NCI-H2227 treated with DMSO at 0.1 percent for 48 hours (cell line): Measurements from ENCODE around the gene SPP1.

ENCODE experiments used
- DNase-seq: peaks from one replicate; lab custom pipeline; 2025; lab: John Stamatoyannopoulos, UW

The SPP1 gene

GRCh38 chr4:87953826-87954225 lies 21.7 kb upstream of the SPP1 start:
- no peak for DNase-seq

- DNase-seq, result no peak
These were observed 19.0 kb upstream of the SPP1 start for GRCh38 chr4:87956501-87956900.

- DNase-seq, result no peak
These were observed 18.5 kb upstream of the SPP1 start for GRCh38 chr4:87957061-87957460.

- DNase-seq, result no peak
These were observed 13.5 kb upstream of the SPP1 start for GRCh38 chr4:87961993-87962392.

GRCh38 chr4:87962398-87963146 lies 12.9 kb upstream of the SPP1 start:
- no peak for DNase-seq

GRCh38 chr4:87965501-87965975 lies 10.0 kb upstream of the SPP1 start:
- DNase-seq, result no peak

- DNase-seq, result no peak
These were observed 9.4 kb upstream of the SPP1 start for GRCh38 chr4:87966095-87966496.

GRCh38 chr4:87967193-87967592 lies 8.3 kb upstream of the SPP1 start:
- DNase-seq, result no peak

- DNase-seq, result no peak
These were observed 5.4 kb upstream of the SPP1 start for GRCh38 chr4:87970121-87970520.

GRCh38 chr4:87971866-87972265 lies 3.6 kb upstream of the SPP1 start:
- DNase-seq, result no peak

- DNase-seq, result peak; percentile 10
These were observed 2.0 kb upstream of the SPP1 start for GRCh38 chr4:87973283-87974169.

GRCh38 chr4:87974856-87975462 lies 555 bp upstream of the SPP1 start:
- no peak for DNase-seq

- DNase-seq, result no peak
These were observed 2.2 kb downstream of the SPP1 start for GRCh38 chr4:87977521-87978278.

GRCh38 chr4:87978681-87979080 lies 3.2 kb downstream of the SPP1 start:
- DNase-seq, result no peak

GRCh38 chr4:87979810-87980209 lies 4.3 kb downstream of the SPP1 start:
- no peak for DNase-seq

- DNase-seq, result no peak
These were observed 6.0 kb downstream of the SPP1 start for GRCh38 chr4:87981486-87981885.

GRCh38 chr4:87982036-87982435 lies 6.5 kb downstream of the SPP1 start:
- no peak for DNase-seq

- DNase-seq, result no peak
These were observed 7.0 kb downstream of the SPP1 start for GRCh38 chr4:87982446-87983010.

- no peak for DNase-seq
These were observed 8.5 kb downstream of the SPP1 start for GRCh38 chr4:87983996-87984395.

- DNase-seq, result no peak
These were observed 9.8 kb downstream of the SPP1 start for GRCh38 chr4:87985097-87985886.

- no peak for DNase-seq
These were observed 10.3 kb downstream of the SPP1 start for GRCh38 chr4:87985887-87986200.
